Neutrophil (primary cell): ENCODE measurements around the gene RHBDL2.

Experiments used
- H3K27ac ChIP-seq: fragments of 200-600 bp; sonication (generic); 2 replicates; pipeline ENCODE4 v1.5.1; 2016; ENCODE audit warnings: mild to moderate bottlenecking, moderate library complexity
- H3K27me3 ChIP-seq: fragments of 200-600 bp; sonication (generic); 2 replicates; pipeline ENCODE4 v1.6.0; 2016; ENCODE audit warnings: mild to moderate bottlenecking
- H3K36me3 ChIP-seq: fragments of 200-600 bp; sonication (generic); 2 replicates; pipeline ENCODE4 v1.5.1; 2017
- H3K4me1 ChIP-seq, 2 experiments: fragments of 200-600 bp in 1 of 2; sonication (generic) in 1 of 2; 1 replicate in 1 of 2; 2 replicates in 1 of 2; pipeline versions ENCODE4 v1.5.1 to v1.6.1; 2013 to 2016; ENCODE audit warnings: low read depth in 1 of 2, low read length in 1 of 2, mild to moderate bottlenecking in 1 of 2, moderate library complexity in 1 of 2; ENCODE audit not compliant: control insufficient read depth in 1 of 2, insufficient read depth in 1 of 2
- H3K4me3 ChIP-seq, 2 experiments: fragments of 200-600 bp in 1 of 2; sonication (generic) in 1 of 2; 1 replicate in 1 of 2; 2 replicates in 1 of 2; pipeline ENCODE4 v1.5.1; 2013 to 2016; ENCODE audit warnings: low read depth in 1 of 2, low read length in 1 of 2, mild to moderate bottlenecking in 1 of 2, moderate library complexity in 1 of 2
- H3K9me3 ChIP-seq: fragments of 200-600 bp; sonication (generic); 2 replicates; pipeline ENCODE4 v1.5.1; 2016
- CTCF ChIP-seq: fragments of 200-600 bp; sonication (generic); IDR thresholded peaks from 2 replicates; pipeline ENCODE4 v1.5.1; 2016; ENCODE audit warnings: antibody characterized with exemption

The RHBDL2 gene

GRCh38 chr1:38898653-38899230 lies 42.9 kb downstream of the RHBDL2 start:
- H3K4me3 ChIP-seq: no peak overlapping the region
- no peak overlapping the region for H3K27ac ChIP-seq
- TF ChIP-seq CTCF: no peak
- no peaks in the 10 kb centered on the region for H3K27me3 ChIP-seq
- H3K9me3 ChIP-seq: no peaks in the 10 kb centered on the region
- H3K36me3 ChIP-seq: no peaks in the 10 kb centered on the region
- H3K4me1 ChIP-seq: no peaks in the 10 kb centered on the region

GRCh38 chr1:38896169-38896568 lies 45.5 kb downstream of the RHBDL2 start:
- Histone ChIP-seq H3K27me3 (no peaks in the 10 kb centered on the region), H3K4me1 (no peaks in the 10 kb centered on the region), H3K36me3 (no peaks in the 10 kb centered on the region), H3K27ac (no peak overlapping the region), H3K4me3 (no peak overlapping the region), H3K9me3 (no peaks in the 10 kb centered on the region)
- TF ChIP-seq CTCF: no peak

- Histone ChIP-seq H3K9me3 (no peaks in the 10 kb centered on the region), H3K4me3 (no peak overlapping the region), H3K27ac (no peak overlapping the region), H3K27me3 (no peaks in the 10 kb centered on the region), H3K36me3 (no peaks in the 10 kb centered on the region), H3K4me1 (no peaks in the 10 kb centered on the region)
- TF ChIP-seq CTCF: no peak
These were observed 48.7 kb downstream of the RHBDL2 start for GRCh38 chr1:38892976-38893375.

GRCh38 chr1:38891753-38892152 lies 49.9 kb downstream of the RHBDL2 start:
- no peak for TF ChIP-seq CTCF
- Histone ChIP-seq H3K36me3 (no peaks in the 10 kb centered on the region), H3K4me3 (no peak overlapping the region), H3K4me1 (no peaks in the 10 kb centered on the region), H3K27ac (no peak overlapping the region), H3K9me3 (no peaks in the 10 kb centered on the region), H3K27me3 (no peaks in the 10 kb centered on the region)

GRCh38 chr1:38889589-38889988 lies 52.0 kb downstream of the RHBDL2 start:
- Histone ChIP-seq H3K36me3 (no peaks in the 10 kb centered on the region), H3K4me1 (no peaks in the 10 kb centered on the region), H3K4me3 (no peak overlapping the region), H3K27me3 (no peaks in the 10 kb centered on the region), H3K27ac (no peak overlapping the region), H3K9me3 (no peaks in the 10 kb centered on the region)
- no peak for TF ChIP-seq CTCF
